H1 (cell line): ENCODE measurements around the gene LIMA1.

Experiments
- BRCA1 ChIP-seq: IDR thresholded peaks from 2 replicates; pipeline ENCODE4 v1.6.1; 2012; ENCODE audit warnings: low read depth, low read length, improper control_type of control experiment
- CHD2 ChIP-seq: IDR thresholded peaks from 2 replicates; pipeline ENCODE4 v1.6.1; 2012; ENCODE audit warnings: low read length, improper control_type of control experiment
- CTCF ChIP-seq, 3 experiments: IDR thresholded peaks; 1 replicate in 2 of 3; 2 replicates in 1 of 3; pipeline versions ENCODE4 v1.5.1 to v1.6.1; 2011; ENCODE audit warnings: low read length in 3 of 3, mild to moderate bottlenecking in 3 of 3, inconsistent platforms in 2 of 3, low read depth in 1 of 3, moderate library complexity in 1 of 3; ENCODE audit not compliant: insufficient read depth in 1 of 3; ENCODE audit errors: control extremely low read depth in 1 of 3
- EGR1 ChIP-seq: IDR thresholded peaks from 2 replicates; pipeline ENCODE4 v1.6.1; 2011; ENCODE audit warnings: low read depth, low read length, borderline replicate concordance
- EZH2 ChIP-seq: fragments of 200-600 bp; sonication (generic); IDR thresholded peaks from 2 replicates; pipeline ENCODE4 v1.7.1; 2012; ENCODE audit warnings: low read depth, mild to moderate bottlenecking, moderate library complexity, low read length, inconsistent platforms; ENCODE audit not compliant: severe bottlenecking
- GABPA ChIP-seq: IDR thresholded peaks from 2 replicates; pipeline ENCODE4 v1.6.1; 2011; ENCODE audit warnings: mild to moderate bottlenecking, low read length, moderate library complexity, borderline replicate concordance; ENCODE audit not compliant: insufficient read depth
- JUN ChIP-seq: IDR thresholded peaks from 2 replicates; pipeline ENCODE4 v1.6.1; 2011; ENCODE audit warnings: low read depth, mild to moderate bottlenecking, improper control_type of control experiment, low read length
- MAX ChIP-seq: IDR thresholded peaks from 2 replicates; pipeline ENCODE4 v1.6.1; 2012; ENCODE audit warnings: inconsistent platforms
- POLR2A ChIP-seq, 2 experiments: IDR thresholded peaks; 1 replicate in 1 of 2; 2 replicates in 1 of 2; pipeline ENCODE4 v1.6.1; 2011; ENCODE audit warnings: low read depth in 2 of 2, low read length in 2 of 2, mild to moderate bottlenecking in 2 of 2; ENCODE audit errors: control extremely low read depth in 1 of 2
- POLR2AphosphoS5 ChIP-seq: IDR thresholded peaks from 2 replicates; pipeline ENCODE4 v1.6.1; 2011; ENCODE audit warnings: low read depth, low read length
- RAD21 ChIP-seq, 2 experiments: IDR thresholded peaks in 1 of 2; conservative IDR thresholded peaks in 1 of 2; 2 replicates each; pipeline ENCODE4 v1.6.1; 2011; ENCODE audit warnings: low read depth in 2 of 2, low read length in 2 of 2, improper control_type of control experiment in 1 of 2, inconsistent platforms in 1 of 2, mild to moderate bottlenecking in 1 of 2, moderate library complexity in 1 of 2

- TF ChIP-seq CTCF (IDR thresholded peaks at IDR 0.05; ENCODE audit: control extremely low read depth in 1 of 3, insufficient read depth in 1 of 3, low read depth in 1 of 3, low read length in 3 of 3), result no peak
- no peak for TF ChIP-seq CHD2
- no peak for TF ChIP-seq EGR1
- no peak for TF ChIP-seq POLR2A (IDR thresholded peaks at IDR 0.05; ENCODE audit: control extremely low read depth in 1 of 2, low read depth in 2 of 2, low read length in 2 of 2)
- TF ChIP-seq BRCA1, result no peak
- TF ChIP-seq EZH2, result no peak
- TF ChIP-seq POLR2AphosphoS5, result no peak
- TF ChIP-seq JUN, result no peak
- TF ChIP-seq RAD21 (IDR thresholded peaks at IDR 0.05 in 1 of 2, conservative IDR thresholded peaks at IDR 0.05 in 1 of 2; ENCODE audit: low read depth in 2 of 2, low read length in 2 of 2), result no peak
- no peak for TF ChIP-seq GABPA
- no peak for TF ChIP-seq MAX
These were observed 38.9 kb upstream of the LIMA1 start for GRCh38 chr12:50322206-50322605.
